DMS53 (cell line): ENCODE results near the gene BICRAL.
"Not testable (repeated sequence)": the region's sequence is repeated elsewhere in the genome, so short reads cannot be mapped to it uniquely, and the experiment has no call there.

Source experiments
- DNase-seq: peaks from one replicate; lab custom pipeline; 2025; lab: John Stamatoyannopoulos, UW

BICRAL gene

DNA sequence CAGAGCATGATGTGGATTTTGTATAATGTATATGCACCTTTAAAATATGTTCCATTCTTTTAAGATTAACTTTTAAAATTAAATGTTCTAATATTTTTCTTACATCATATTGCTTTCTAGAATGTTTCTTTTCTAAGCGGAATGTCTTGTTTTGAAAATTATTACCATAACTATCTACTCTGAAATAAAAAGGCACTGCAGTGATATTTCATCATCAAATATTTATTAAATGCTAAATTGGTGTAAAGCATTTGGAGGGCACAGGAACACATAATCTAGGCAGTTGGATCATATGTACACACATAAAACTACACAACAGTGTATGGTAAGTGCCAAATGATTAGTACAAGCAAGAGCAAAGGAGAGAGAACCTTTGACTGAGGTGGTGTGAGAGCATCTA lies 13.8 kb downstream of the BICRAL start:
- DNase-seq, result no peak

DNA sequence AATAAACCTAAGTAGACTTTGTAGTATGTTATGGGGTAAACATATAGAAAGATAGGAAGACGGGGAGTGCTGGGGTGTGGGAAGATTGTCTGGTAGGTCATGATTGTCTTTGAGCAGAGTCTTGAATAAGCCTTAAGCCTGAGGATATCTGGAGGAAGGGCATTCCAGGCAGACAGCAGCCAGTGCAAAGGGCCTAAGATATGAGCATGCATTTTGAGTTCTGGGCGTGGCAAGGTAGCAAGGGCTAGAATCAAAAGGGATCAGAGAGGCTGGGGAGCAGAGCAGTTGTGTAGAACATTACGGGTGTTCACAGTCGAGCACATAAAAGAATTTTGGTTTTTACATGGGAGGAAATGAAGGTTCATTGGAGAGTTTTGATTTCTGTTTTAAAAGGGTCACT lies 14.3 kb downstream of the BICRAL start:
- no peak for DNase-seq

GRCh38 chr6:42797696-42798095 lies 15.8 kb downstream of the BICRAL start:
- DNase-seq, result not testable (repeated sequence)

DNA sequence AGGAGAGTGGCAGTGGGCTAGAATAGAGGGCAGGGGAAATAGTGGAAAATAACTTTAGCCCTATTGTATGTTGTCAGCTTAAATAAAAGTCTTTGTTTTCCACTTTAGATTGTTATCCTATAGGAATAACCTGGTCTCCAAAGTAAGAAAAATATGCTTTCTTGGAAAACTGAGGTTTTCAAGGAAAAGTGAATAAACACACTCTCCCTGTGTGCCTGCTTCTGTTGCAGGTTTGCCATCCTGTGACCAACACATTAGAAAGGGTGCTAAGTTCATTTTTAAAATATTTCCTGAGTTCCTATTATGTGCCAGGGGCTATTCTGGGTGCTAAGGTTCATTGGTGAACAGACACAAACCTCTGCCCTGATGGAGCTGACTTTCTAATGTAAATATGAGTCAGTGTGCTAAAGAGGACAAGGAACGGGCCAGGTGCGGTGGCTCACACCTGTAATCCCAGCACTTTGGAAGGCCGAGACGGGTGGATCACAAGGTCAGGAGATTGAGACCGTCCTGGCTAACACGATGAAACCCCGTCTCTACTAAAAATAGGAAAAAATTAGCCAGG lies 23.5 kb downstream of the BICRAL start:
- peak; percentile 88 for DNase-seq

DNA sequence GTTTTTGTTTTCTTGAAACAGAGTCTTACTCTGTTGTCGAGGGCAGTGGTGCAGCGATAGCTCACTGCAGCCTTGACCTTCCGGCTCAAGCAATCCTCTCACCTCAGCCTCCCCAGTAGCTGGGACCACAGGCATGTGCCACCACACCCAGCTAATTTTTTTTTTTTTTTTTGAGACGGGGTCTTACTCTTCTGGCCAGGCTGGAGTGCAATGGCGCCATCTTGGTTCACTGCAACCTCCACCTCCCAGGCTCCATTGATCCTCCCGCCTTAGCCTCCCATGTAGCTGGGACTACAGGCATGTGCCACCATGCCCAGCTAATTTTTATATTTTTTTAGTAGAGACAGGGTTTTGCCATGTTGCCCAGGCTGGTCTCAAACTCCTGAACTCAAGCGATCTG lies 24.5 kb downstream of the BICRAL start:
- not testable (repeated sequence) for DNase-seq

GRCh38 chr6:42808492-42809483 lies 26.9 kb downstream of the BICRAL start:
- no peak for DNase-seq

GRCh38 chr6:42813074-42813645 lies 31.3 kb downstream of the BICRAL start:
- no peak for DNase-seq

- no peak for DNase-seq
These were observed 32.1 kb downstream of the BICRAL start for GRCh38 chr6:42813906-42814444.

DNA sequence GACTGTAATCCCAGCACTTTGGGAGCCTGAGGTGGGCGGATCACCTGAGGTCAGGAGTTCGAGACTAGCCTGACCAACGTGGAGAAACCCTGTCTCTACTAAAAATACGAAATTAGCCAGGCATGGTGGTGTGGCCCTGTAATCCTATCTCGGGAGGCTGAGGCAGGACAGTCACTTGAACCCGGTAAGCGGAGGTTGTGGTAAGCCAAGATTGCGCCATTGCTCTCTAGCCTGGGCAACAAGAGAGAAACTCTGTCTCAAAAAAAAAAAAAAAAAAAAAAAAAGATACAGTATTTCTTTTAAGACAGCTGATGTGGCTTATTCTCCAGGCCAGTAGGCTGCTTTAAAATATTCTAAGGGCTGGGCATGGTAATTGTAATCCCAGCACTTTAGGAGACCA lies 33.9 kb downstream of the BICRAL start:
- not testable (repeated sequence) for DNase-seq

GRCh38 chr6:42817907-42818306 lies 36.1 kb downstream of the BICRAL start:
- no peak for DNase-seq

- DNase-seq, result no peak
These were observed 36.6 kb downstream of the BICRAL start for GRCh38 chr6:42818416-42818815.

DNA sequence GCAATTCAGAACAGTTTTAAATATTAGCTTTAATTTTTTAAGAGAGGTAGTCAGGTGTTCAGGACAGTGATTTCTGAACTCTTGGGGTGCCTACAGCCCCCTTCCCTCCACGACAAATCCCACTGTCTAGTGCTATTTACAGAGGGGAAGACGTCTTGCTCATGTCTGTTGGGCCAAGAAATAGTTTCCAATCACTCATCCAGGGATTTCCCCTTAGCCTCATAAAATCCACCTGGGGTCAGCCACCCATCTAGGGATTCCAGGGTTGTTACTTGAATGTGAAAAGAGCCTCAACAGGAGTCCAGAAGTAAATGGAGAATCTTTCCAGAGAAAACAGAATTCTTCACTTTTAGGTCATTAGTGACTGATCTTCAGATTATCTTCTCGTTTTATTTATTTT lies 37.0 kb downstream of the BICRAL start:
- DNase-seq, result no peak

DNA sequence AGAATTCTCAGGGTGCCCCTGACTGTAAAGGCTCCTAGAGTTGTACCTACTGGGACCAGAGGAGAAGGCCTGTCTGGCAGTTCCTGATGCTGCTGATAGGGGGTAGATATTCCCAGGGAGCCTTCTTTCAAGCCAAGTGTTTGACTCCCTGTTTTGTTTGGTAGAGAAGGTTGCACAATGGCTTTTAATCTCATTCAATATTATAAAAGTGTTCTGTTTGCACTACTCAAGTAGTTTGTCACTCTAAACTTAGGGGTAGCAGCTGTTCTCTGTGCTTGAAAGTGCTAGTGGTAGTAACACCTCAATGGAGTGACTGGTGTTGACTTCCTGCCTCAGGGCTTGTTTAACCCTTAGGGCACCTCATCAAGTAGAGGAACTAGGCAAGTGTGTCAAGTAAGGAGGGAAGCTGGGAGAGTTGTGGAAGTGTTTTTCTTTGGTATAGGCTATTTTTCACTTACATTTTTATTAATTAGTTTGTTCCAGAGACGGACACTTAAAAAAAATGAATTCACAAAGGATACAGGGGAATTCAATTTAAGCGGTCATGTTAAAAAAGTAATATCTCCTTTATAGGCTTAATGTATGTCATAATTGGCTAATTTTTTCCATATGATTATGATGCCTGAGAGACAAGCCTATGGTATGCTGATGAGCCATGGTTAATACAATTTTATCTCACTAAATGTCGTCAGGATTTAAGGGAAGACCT lies 38.1 kb downstream of the BICRAL start:
- DNase-seq, result peak; percentile 93

- DNase-seq, result no peak
These were observed 38.9 kb downstream of the BICRAL start for GRCh38 chr6:42820512-42821340.

GRCh38 chr6:42821341-42821668 lies 39.5 kb downstream of the BICRAL start:
- DNase-seq, result no peak

GRCh38 chr6:42821846-42822245 lies 40.0 kb downstream of the BICRAL start:
- no peak for DNase-seq

DNA sequence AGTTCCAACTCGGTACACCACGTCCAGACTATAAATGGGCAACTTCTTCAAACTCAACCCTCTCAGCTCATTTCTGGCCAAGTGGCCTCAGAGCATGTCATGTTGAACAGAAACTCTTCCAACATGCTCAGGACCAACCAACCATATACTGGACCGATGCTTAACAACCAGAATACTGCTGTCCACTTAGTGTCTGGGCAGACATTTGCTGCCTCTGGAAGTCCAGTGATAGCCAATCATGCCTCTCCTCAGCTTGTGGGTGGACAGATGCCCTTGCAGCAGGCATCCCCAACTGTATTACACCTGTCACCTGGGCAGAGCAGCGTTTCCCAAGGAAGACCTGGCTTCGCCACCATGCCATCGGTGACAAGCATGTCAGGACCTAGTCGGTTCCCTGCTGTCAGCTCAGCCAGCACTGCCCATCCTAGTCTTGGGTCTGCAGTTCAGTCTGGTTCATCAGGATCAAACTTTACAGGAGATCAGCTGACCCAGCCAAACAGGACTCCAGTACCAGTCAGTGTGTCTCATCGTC lies 47.8 kb downstream of the BICRAL start:
- DNase-seq, result no peak

- no peak for DNase-seq
These were observed 49.4 kb downstream of the BICRAL start for GRCh38 chr6:42831237-42831636.

GRCh38 chr6:42834056-42834455 lies 52.2 kb downstream of the BICRAL start:
- no peak for DNase-seq

DNA sequence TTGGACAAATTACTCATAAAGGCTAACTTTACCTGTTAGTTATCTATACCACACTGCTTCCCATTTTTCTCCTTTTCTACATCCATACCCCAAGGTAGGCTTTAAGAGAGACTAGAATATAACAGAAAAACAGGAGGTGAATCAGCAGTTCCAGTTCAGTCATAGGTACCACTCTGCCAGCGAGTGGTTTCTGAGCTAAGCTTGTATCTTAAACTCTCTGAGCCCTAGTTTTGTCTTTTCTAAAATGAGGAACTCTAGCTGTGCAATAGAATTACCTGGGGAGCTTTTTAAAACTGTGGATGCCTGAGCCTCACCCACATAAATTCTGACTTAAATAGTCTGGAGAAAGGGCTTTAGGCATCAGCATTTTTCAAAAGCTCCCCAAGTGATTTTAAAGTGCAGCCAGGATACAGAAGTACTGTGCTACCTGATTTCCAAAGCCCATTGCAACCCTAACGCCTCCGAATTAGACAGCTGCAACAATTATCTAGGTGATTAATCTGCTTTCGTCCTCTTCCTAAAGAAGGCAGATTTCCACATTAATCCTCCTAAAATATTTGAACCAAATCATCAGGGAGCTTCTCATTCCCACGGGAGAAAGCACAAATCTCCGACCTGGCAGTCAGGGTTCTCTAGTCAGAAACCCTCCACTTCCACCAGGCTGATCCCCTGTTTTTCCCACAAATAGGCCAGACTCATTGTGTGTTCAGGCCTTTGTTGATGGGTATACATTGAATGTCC lies 60.2 kb downstream of the BICRAL start:
- DNase-seq, result no peak
